SK-N-SH treated with all-trans-retinoic acid at 6 μM for 48 hours (cell line): Measurements from ENCODE around the gene ACSBG1.

Experiments
- ATAC-seq: fragments of 200-7000 bp; cut with Tn5 transposase; 3 replicates; pipeline ENCODE4 v1.9.1; 2020; ENCODE audit warnings: mild to moderate bottlenecking, moderate library complexity
- ARNTL ChIP-seq: fragments of 450-650 bp; formaldehyde crosslinking; IDR thresholded peaks from 2 replicates; pipeline ENCODE4 v1.5.0; 2020; ENCODE audit warnings: low read depth, mild to moderate bottlenecking, moderate library complexity, borderline replicate concordance
- BACH2 ChIP-seq: fragments of 250-450 bp; sonication (Bioruptor Pico); IDR thresholded peaks from 2 replicates; pipeline ENCODE4 v1.9.0; 2021; ENCODE audit warnings: mild to moderate bottlenecking, borderline replicate concordance
- CREB5 ChIP-seq: fragments of 250-450 bp; sonication (Bioruptor Pico); IDR thresholded peaks from 2 replicates; pipeline ENCODE4 v1.5.1; 2020; ENCODE audit warnings: low read depth, mild to moderate bottlenecking, moderate library complexity
- CSDC2 ChIP-seq: fragments of 250-450 bp; sonication (Bioruptor Pico); IDR thresholded peaks from 2 replicates; pipeline ENCODE4 v1.5.0; 2020; ENCODE audit warnings: mild to moderate bottlenecking, moderate library complexity
- CSRNP3 ChIP-seq: fragments of 250-450 bp; sonication (Bioruptor Pico); IDR thresholded peaks from 2 replicates; pipeline ENCODE4 v1.5.1; 2021; ENCODE audit warnings: mild to moderate bottlenecking, moderate library complexity
- ESRRG ChIP-seq: fragments of 250-450 bp; sonication (Bioruptor Pico); IDR thresholded peaks from 2 replicates; pipeline ENCODE4 v1.6.1; 2021; ENCODE audit warnings: mild to moderate bottlenecking
- GLIS3 ChIP-seq: fragments of 250-450 bp; sonication (Bioruptor Pico); IDR thresholded peaks from 2 replicates; pipeline ENCODE4 v1.5.0; 2020; ENCODE audit warnings: mild to moderate bottlenecking, moderate library complexity
- ISL1 ChIP-seq: fragments of 250-450 bp; sonication (Bioruptor Pico); IDR thresholded peaks from 2 replicates; pipeline ENCODE4 v2.1.2; 2022; ENCODE audit warnings: mild to moderate bottlenecking, moderate library complexity
- OSR1 ChIP-seq: fragments of 250-450 bp; sonication (Bioruptor Pico); IDR thresholded peaks from 2 replicates; pipeline ENCODE4 v1.8.0; 2022; ENCODE audit warnings: moderate library complexity, mild to moderate bottlenecking, inconsistent platforms
- PATZ1 ChIP-seq: fragments of 250-450 bp; sonication (Bioruptor Pico); IDR thresholded peaks from 2 replicates; pipeline ENCODE4 v1.8.0; 2020; ENCODE audit warnings: mild to moderate bottlenecking, moderate library complexity, borderline replicate concordance
- POU6F1 ChIP-seq: fragments of 250-450 bp; sonication (Bioruptor Pico); IDR thresholded peaks from 2 replicates; pipeline ENCODE4 v1.8.0; 2021; ENCODE audit warnings: low read depth, mild to moderate bottlenecking, moderate library complexity, borderline replicate concordance
- PPARA ChIP-seq: fragments of 250-450 bp; sonication (Bioruptor Pico); IDR thresholded peaks from 2 replicates; pipeline ENCODE4 v1.5.0; 2020; ENCODE audit warnings: mild to moderate bottlenecking, borderline replicate concordance
- RARB ChIP-seq: fragments of 250-450 bp; sonication (Bioruptor Pico); IDR thresholded peaks from 2 replicates; pipeline ENCODE4 v1.8.0; 2021; ENCODE audit warnings: mild to moderate bottlenecking, moderate library complexity
- SNAI2 ChIP-seq: fragments of 250-450 bp; sonication (Bioruptor Pico); IDR thresholded peaks from 2 replicates; pipeline ENCODE4 v1.5.0; 2020; ENCODE audit warnings: mild to moderate bottlenecking, moderate library complexity
- TOX ChIP-seq: fragments of 250-450 bp; sonication (Bioruptor Pico); IDR thresholded peaks from 2 replicates; pipeline ENCODE4 v1.8.0; 2021; ENCODE audit warnings: mild to moderate bottlenecking, moderate library complexity, borderline replicate concordance
- TSHZ2 ChIP-seq: fragments of 250-450 bp; sonication (Bioruptor Pico); IDR thresholded peaks from 2 replicates; pipeline ENCODE4 v1.5.0; 2020; ENCODE audit warnings: mild to moderate bottlenecking, moderate library complexity
- ZC3H10 ChIP-seq: fragments of 250-450 bp; sonication (Bioruptor Pico); IDR thresholded peaks from 2 replicates; pipeline ENCODE4 v1.5.1; 2021; ENCODE audit warnings: mild to moderate bottlenecking, moderate library complexity
- ZFP3 ChIP-seq: fragments of 250-450 bp; sonication (Bioruptor Pico); IDR thresholded peaks from 2 replicates; pipeline ENCODE4 v1.5.0; 2020; ENCODE audit warnings: mild to moderate bottlenecking, moderate library complexity
- ZFP30 ChIP-seq: fragments of 450-650 bp; formaldehyde crosslinking; IDR thresholded peaks from 2 replicates; pipeline ENCODE4 v1.5.0; 2022; ENCODE audit warnings: mild to moderate bottlenecking, moderate library complexity
- ZNF565 ChIP-seq: fragments of 450-650 bp; formaldehyde crosslinking; conservative IDR thresholded peaks from 2 replicates; pipeline ENCODE4 v1.5.0; 2020; ENCODE audit warnings: low read depth, mild to moderate bottlenecking, moderate library complexity
- ZNF70 ChIP-seq: fragments of 450-650 bp; formaldehyde crosslinking; IDR thresholded peaks from 2 replicates; pipeline ENCODE4 v1.5.0; 2020; ENCODE audit warnings: mild to moderate bottlenecking, moderate library complexity

ACSBG1 gene

GRCh38 chr15:78244101-78244500 is 9.7 kb upstream of the ACSBG1 start:
- no peak for TF ChIP-seq POU6F1 (CRISPR knock-in tag)
- no peak for TF ChIP-seq TOX (CRISPR knock-in tag)
- TF ChIP-seq TSHZ2 (CRISPR knock-in tag): no peak
- no peak for TF ChIP-seq ZC3H10 (CRISPR knock-in tag)
- TF ChIP-seq ISL1: no peak
- no peak for TF ChIP-seq BACH2
- no peak for TF ChIP-seq ZFP3 (CRISPR knock-in tag)
- no peak for TF ChIP-seq CSDC2
- TF ChIP-seq OSR1: no peak
- TF ChIP-seq CREB5: no peak
- TF ChIP-seq GLIS3 (CRISPR knock-in tag): no peak
- no peak for TF ChIP-seq ESRRG (CRISPR knock-in tag)
- TF ChIP-seq ZFP30 (CRISPR knock-in tag): no peak
- TF ChIP-seq ZNF565: no peak
- TF ChIP-seq SNAI2 (CRISPR knock-in tag): no peak
- no peak for TF ChIP-seq ZNF70 (CRISPR knock-in tag)
- no peak for TF ChIP-seq PATZ1 (CRISPR knock-in tag)
- TF ChIP-seq RARB (CRISPR knock-in tag): no peak
- no peak for TF ChIP-seq CSRNP3 (CRISPR knock-in tag)
- TF ChIP-seq, all 23 proteins: peak for 0
- no peak for ATAC-seq

- peak; percentile 42; the same call in 2 of the 3 replicates for ATAC-seq
- TF ChIP-seq PPARA (CRISPR knock-in tag): no peak
- no peak for TF ChIP-seq TSHZ2 (CRISPR knock-in tag)
- TF ChIP-seq ARNTL (CRISPR knock-in tag): no peak
- TF ChIP-seq ZC3H10 (CRISPR knock-in tag): no peak
- TF ChIP-seq TOX (CRISPR knock-in tag): no peak
- no peak for TF ChIP-seq CSDC2
- TF ChIP-seq CREB5: no peak
- TF ChIP-seq RARB (CRISPR knock-in tag): no peak
- TF ChIP-seq PATZ1 (CRISPR knock-in tag): no peak
These were observed 9.2 kb upstream of the ACSBG1 start for GRCh38 chr15:78243491-78243941.
